G401.6 (cell line): ENCODE data around the gene SIRT2.
"Not testable (repeated sequence)": the region's sequence is repeated elsewhere in the genome, so short reads cannot be mapped to it uniquely, and the experiment has no call there.

Source experiments
- FAIRE-seq: peaks from 2 replicates; lab custom pipeline; 2012; peaks lifted over from hg19 to GRCh38; lab: Jason Lieb, UNC

SIRT2 gene

DNA sequence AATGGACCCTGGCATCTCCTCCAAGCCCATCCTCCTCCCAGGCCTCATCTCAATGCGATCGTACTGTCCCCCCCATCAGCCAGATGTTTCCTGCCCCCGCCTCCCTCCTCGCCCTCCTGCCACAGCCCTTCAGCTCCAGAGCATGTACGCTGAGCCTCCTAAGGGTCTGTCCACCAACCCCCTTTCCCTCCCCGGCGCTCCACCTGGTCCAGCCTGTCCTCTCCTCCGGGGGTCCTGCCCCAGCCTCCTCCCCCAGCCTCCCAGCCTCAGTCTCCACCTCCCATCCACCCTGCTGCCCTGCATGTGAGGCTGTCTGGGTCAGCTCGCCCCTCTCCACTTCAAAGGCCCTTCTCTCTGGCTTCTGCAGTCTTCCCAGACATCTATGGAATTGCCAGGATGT is 4.5 kb downstream of the SIRT2 start:
- FAIRE-seq = no peak

DNA sequence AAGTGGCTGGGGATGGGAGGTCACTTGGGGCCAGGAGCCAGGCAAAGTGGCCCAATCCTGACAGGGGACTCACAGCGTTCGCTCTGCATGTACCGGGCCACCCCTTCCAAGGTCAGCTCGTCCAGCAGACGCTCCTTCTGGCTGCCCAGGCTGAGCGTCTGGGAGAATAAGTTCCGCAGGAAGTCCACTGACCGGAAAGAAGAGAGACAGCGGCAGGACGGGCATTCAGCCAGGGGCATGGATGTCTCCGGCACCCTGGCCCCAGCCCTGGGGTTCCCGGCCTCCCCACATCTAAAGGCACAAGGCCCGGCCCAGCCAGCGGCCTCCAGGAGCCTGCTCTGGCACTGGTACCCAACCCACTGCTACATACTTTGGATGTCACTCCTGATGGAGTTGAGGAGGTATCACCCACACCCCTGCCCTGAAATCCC is 6.1 kb downstream of the SIRT2 start:
- no peak for FAIRE-seq

DNA sequence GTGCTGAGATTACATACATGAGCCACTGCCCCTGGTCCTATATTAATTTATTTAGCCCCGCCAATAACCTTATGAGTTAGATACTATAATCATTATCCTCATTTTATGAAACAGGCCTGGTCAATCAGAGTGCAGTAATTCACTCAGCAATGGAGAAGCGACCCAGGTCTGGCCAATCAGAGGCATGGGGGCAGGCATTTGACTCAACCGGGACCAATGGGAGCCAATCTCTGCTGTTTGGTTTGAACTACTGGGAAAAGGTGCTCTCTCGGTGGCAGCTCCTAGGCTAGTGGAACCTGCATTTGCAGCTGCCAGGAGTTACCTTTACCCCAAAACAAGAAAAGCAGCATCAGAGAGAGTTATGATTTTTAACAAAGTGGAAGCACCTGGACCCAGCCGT is 6.6 kb downstream of the SIRT2 start:
- no peak for FAIRE-seq

DNA sequence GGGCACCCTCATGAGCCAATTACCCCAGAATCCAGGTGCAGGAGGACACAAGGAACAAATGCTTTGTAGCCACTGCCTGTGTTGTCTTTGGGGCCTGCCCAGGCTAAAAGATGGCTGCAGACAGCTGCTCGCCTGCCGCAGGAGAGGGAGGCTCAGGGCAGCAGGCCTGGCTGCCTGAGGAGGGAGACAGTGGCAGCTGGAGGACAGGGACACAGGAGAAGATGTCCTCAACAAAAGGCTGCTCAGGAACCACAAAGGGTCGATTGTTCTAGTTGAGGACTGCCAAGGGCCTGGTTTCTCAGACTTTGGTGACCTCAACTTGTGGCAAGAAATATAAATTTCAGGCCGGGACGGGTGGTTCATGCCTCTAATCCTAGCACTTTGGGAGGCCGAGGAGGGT is 7.6 kb downstream of the SIRT2 start:
- FAIRE-seq = no peak

DNA sequence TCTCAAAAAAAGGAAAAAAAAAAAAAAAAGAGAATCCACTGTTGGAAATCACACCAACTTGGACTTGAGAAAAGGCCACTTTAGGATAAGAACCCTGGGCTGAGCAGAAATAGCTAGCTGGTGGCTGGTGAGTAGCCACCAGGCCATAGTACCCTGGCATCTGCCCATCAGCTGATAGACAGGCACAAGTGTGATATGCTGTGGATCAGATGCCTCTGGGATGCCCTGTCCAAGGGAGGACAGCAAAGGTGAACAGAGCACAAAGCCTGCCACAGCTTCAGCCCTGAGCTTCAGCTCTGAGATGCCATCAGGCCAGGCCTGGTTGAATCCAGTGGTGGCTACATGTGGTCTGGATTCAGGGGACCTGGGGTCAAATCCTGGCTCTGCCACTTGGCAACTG is 8.7 kb downstream of the SIRT2 start:
- FAIRE-seq = no peak

DNA sequence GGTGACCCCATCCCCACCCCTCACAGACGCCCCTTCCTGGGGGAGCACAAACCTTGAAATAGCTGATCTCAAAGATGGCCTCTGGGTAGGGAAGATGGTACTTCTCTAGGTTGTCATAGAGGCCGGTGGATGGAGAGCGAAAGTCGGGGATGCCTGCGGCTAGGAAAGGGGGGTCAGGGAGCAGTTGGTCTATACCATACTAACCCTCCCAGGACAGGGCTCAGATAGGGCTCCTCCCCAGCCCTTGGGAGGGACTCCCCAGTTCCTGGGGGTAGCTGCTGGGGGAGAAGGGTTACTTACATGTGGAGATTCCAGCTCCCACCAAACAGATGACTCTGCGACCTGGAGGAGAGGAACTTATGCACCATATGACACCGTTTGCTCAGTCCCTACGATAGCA is 9.6 kb downstream of the SIRT2 start:
- no peak for FAIRE-seq

DNA sequence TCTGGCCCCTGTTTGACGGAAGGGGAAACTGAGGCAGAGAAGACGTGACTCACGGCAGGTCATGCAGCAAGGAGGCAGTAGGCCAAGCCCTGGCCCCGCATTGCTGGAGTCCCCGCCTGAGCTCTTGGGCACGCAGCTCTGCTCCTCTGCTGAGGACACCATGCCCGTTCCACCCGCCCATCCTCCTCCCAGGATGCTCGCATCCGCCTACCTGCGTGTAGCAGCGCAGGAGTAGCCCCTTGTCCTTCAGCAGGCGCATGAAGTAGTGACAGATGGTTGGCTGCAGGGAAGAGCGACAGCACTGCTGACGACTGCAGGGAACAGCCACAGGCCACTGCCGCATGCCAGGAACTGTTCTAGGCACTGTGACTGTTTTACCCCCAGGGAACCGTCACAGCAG is 10.5 kb downstream of the SIRT2 start:
- no peak for FAIRE-seq

DNA sequence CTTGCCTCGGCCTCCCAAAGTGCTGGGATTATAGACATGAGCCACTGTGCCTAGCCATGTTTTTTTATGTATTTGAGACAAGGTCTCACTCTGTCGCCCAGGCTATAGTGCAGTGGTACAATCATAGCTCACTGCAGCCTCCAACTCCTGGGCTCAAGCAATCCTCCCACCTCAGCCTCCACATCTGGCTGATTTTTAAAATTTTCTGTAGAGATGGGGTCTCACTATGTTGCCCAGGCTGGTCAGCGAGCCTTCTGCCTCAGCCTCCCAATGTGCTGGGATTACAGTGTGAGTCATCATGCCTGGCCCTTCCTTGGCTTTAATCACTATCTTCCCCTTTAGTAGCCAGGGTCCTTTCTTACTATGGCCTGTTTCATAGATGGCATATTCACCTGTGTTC is 14.7 kb downstream of the SIRT2 start:
- not testable (repeated sequence) for FAIRE-seq

DNA sequence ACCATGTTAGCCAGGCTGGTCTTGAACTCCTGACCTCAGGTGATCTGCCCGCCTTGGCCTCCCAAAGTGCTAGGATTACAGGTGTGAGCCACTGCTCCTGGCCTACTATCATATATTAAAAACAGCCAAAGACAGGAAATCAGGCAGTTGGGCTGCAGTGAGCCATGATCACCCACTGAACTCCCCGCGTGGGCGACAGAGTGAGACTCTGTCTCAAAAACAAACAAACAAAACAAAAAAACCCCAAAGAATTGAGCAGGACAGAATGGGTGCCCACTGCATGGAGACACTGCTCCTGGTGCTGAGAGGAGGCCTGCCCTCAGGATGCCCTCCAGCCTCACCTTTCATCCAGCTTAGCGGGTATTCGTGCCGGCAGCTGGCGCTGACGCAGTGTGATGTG is 16.1 kb downstream of the SIRT2 start:
- no peak for FAIRE-seq

DNA sequence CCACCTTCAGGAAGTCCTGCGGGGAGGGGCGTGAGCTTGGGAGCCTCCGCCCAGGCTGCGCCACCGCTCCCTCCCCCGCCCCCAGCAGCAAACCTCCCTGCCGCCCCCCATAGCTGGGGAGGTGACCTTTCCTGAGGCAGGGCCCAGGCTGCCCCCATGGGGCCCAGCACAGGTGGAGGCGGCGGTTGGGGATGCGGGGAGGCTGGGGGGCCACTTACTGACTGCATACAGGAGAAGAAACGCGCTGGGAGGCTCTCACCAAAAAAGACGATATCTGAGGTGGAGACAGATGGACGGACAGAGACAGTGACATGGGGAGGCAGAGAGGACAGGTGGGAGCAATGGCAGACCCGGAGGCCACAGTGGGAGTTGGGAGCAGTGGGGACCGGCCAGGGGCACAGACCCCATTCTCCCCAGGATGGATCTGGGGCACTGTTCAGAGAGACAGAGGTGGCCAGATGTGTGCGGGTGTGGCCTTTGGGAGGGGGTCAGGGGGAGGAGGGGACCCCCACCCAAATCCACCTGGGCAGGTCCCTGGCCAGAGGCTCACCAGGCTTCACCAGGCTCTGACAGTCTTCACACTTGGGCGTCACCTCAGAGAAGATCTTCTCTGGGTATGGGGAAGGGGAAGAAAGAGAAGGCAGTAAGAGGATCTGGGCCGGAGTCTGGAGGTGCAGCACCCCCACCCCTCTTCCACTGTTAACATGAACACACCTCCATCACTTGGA is 18.4 kb downstream of the SIRT2 start:
- FAIRE-seq = no peak

DNA sequence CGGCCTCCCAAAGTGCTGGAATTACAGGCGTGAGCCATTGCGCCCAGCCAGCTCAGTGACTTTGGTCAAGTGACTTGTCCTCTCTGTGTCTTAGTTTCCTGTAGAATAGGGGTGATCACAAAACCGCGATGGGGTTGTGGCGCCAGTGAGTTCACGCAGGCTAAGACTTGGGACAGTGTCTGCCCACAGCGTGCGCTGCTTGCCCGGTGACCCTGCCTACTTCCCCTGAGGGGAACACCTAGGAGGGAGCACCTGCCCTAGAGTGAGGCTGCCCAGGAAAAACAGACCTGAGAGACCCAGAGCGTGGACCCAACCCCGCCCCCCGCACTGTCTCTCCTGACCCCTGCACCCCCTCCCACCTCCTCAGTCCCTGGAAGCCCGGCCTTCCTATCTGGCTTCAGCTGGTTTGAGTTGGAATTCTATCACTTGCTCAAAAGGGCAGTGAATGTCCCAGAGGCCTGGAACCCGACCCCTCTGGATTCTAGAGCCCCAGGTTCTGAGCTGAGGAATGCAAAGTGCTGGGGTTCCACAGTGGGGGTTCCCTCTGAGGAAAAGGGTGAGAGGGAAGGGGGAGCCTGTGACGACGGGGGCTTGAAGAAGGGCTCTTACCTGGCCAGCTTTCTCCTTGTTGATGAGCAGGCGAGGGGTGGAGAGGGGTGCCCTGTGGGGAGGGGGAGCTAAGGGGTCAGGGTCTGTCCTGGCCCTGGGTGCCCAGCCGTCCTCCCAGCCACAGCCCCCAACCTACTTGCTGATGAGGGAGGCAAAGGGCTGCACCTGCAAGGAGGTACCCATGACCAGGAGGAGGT is 19.1 kb downstream of the SIRT2 start:
- no peak for FAIRE-seq

DNA sequence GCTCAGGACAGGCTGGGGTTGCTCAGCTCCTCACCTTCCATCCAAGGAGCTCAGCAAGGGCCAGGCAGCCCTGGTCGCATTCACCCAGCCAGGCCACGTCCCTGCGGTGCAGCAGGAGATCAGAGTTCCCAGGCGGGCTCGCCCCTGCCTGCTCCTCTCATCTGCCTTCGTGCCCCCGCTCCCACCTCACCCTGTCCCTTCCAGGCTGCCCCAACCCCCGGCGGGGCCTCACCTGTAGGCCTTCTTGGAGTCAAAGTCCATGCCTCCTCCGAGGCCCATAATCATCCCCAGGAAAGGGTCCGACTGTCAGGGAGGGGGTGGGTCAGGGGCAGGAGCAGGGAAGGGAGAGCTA is 20.0 kb downstream of the SIRT2 start:
- no peak for FAIRE-seq

DNA sequence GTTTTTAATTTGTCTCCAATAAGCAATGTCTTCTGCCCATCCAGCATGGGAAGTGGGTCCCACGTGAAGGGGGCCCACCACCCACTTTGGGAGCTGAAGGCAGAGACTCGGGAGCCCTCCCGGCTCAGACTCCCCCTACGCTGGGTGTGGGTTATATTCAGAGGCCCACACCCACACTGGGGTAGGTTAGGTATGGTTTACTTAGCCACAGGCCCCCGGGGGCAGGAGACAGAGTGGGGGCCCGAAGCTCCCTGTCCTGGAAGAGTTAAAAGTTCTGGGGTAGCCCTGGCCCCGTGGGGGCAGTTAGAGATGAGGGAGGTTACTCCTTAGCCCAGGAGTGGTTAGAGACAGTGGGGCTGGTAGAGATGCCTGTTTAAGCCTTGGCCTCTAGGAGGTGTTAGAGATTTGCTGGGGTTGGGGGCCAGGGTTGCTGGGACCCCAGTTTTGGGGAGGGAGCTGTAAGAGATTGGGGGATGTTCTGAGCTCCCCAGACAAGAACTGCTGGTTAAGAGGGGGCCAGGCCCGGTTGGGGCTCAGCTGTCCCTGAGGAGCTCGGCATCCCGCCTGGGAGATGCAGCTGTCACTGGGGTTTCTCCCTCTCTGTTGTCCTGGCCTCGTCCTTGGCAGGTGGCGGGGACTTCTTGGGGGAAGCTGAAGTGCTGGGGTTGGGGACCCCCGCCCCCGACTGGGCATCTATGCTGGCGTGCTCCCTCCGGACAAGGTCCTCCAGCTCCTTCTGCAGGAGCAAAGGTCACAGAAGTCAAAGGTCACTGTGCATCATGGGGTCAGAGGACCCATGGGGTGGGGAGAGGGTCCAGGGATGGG is 20.6 kb downstream of the SIRT2 start:
- no peak for FAIRE-seq

DNA sequence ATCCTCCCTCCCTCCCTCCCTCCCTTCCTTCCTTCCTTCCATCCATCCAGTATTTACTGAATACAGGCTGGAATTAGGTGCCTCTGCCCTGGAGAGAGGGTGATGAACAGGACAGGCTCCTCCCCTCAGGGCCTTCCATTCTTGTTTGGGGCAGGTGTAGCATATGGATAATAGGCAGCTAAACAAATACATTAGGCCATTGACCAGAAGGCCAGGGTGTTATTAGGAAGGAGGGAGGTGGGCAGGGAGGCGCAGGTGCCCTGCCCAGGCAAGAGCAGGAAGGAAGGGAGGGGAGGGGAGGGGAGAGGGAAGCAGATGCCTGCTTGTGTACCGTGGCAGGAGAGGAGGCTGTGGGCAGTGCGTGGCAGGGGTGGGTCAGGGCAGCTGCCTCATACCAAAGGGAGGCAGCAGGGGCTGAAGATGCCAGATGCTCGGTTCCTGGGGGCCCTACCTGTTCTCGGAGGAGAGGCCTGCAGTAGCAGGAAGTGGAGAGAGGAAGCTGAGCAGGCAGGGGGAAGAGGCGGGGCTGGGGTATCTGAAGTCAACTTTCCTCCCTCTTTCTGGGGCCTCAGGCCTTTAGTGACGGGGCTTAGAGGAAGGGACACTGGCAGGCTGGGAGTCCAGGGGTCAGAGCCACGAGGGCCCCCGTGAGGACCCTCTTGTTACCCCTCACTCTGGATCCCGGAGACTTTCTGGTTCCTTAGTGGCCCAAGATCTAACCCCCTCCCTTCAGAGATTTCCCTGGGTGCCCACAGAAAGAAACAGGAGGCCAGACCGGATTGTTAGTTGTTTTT is 21.4 kb downstream of the SIRT2 start, which contains the start of gene RINL:
RINL (minus strand) TSS at position 495 of the 794 bp plus-strand sequence. CDS start 1,533 bp downstream, outside the sequence.
- FAIRE-seq = no peak

DNA sequence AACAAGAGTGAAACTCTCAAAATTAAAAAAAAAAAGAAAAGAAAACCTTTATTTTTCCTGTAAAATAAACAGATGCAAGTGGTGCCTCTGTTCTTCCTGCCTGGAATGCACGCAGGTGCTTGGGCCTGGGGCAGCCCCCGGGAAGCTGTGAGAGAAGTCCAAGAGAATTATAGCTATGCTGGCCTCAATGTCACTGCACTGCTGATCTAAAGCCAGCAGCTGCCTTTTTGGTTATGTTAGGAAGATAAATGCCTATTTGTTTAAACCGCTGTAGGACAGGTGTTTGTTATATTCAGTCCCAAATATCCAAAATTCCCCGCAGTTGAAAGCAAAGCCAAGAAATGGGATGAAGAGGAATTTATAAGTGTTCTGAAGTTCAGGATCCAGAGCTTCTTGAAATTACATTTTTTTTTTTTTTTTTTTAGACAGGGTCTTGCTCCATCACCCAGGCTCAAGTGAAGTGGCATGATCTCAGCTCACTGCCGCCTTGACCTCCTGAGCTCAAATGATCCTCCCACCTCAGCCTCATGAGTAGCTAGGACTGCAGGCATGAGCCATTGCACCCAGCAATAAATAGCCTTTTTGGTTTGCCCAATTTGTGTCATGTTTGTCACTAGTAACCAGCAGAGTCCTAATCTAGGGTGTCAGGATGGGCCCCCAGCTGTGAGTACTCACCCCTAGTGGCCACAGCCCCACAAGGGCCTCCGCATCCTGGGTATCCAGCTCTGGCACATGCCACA is 23.6 kb downstream of the SIRT2 start:
- FAIRE-seq = no peak

DNA sequence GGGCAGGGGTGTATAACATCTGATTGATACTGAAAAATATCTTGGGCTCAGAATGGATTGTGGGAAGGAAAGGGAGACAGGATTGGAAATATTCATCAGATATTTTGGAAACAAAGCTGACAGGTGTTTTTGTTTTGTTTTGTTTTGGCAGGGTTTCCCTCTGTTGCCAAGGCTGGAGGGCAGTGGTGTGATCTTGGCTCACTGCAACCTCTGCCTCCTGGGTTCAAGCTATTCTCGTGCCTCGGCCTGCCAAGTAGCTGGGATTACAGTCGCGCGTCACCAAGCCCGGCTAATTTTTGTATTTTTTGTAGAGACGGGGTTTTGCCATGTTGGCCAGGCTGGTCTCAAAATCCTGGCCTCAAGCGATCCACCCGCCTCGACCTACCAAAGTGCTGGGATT is 26.0 kb downstream of the SIRT2 start:
- FAIRE-seq = not testable (repeated sequence)

DNA sequence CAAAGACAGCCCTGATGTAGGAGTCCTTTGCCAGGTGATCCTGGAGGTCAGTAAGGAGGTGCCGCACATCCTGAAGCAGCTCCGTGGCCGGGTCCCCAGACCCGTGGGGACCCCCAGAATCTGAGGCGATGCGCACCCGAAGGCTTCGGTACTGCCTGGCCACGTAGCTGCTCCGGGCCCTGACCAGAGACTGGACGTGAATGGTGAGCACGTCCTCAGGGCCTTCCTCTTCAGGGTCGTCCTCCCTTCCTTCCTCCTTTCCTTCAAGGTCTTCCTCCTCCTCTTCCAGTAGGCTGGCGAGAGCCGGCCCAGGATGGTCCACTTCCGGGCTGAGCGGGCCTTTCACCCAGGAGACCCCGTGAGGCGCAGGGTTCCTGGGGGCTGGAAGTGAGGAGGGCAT is 28.8 kb downstream of the SIRT2 start:
- no peak for FAIRE-seq

DNA sequence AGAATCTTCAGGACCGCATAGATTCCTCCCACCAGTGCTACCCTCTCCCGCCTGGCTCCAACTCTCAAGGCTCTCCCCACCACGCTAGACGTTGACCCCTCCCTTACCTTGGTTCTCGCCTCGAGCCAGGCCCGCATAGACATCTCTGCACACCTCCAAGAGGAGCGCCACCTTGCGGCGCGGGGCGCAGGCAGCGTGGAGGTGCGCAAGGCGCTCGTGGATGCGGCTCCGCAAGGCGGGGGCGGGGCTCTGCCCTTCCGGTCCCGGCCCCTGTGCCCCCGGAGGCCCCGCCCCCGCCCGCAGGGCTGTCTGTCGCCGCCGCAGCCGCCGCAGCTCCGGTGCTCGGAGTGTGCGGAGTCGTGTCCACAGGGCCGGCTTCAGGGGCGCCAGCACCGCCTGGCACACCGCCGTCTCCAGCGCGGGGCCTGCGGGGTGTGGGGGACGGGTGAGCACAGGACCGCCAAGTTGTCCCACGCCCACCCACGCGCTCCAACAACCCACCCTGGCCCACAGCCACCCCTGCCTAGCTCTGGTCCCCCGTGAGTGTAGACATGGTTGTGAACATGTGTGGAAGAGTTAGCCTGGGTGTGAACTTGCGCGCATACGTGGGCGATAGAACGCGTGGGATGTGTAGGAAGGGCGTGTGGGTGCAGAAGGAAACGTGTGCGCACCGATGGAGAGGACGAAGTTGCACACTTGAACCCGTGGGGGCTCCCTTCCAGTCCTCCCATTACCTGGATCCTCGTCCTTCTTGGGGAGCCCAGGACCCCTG is 29.4 kb downstream of the SIRT2 start:
- no peak for FAIRE-seq

DNA sequence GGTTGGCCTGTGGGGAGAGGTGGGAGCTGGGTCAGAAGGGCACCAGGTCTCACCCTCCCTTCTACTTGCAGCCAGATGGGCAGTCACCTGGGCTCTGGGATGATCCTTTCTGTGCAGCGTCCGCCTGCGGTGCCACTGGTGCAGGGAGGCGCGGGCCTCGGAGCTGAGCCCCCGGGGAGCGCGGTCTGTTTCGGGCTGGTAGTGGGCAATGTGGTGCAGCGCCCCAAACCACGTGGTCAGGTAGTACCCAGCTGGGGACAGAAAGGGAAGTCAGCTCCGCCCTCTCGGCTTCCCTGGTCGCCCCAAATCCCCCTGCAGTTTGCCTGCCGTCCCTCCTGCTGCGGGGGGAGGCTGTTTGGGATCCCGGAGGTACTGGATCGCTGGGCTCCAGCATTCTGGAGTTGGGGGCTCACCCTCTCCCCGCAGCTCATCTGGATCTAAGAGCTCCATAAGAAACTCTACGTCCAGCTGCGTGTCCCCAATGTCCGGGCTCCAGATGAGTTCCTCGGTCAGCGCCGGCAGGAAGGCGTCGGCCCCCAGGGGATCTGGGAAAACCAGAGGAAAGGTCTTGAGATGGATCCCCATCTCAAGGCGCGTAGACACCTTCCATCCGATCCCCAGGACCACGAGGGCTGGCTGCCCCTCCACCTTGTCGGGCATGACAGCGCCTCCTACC is 30.1 kb downstream of the SIRT2 start:
- FAIRE-seq = no peak

DNA sequence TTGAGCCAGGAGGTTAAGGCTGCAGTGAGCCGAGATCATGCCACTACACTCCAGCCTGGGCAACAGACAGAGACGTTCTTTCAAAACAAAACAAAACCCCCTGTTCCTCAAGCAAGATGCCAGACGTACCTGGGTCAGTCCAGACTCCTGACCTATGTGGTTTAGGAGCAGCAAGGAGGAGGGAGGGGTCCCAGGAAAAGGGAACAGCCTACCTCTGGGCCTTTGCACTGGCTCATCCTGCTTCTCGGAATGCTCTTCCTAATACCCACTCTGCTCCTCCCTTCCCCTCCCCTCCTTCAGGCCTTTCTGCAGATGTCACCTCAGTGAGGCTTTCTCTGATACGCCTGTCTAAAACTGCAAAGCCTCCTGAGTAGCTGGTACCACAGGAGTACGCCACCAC is 30.9 kb downstream of the SIRT2 start:
- no peak for FAIRE-seq
